ENCODE data around the gene AGFG1.

The AGFG1 gene

DNA sequence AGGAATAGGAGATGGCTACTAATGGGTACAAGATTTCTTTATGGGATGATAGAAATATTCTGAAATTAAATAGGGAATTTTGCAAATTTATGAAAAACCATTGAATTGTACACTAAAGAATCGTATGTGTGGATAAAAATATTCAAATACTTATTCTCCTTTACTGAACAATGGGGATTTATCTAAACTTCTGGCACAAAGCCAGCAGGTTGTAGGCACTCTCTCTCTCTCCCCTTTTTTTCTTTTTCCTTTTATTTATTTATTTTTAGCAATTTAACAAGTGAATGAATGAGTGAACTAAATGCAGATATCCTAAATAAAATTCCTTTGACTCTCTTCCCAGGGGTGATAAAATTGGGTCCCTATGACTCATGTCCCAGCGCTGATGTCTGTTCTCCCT, 104.9 kb downstream of the AGFG1 start:
- H3K27ac ChIP-seq, result peak overlapping the region; percentile 61

GRCh38 chr2:227577555-227577954, 105.6 kb downstream of the AGFG1 start:
- H3K27ac ChIP-seq, result peak overlapping the region; percentile 61
- no peak for TF ChIP-seq CTCF (conservative IDR thresholded peaks at IDR 0.05)

More for the DNA sequence above, 104.9 kb downstream of the AGFG1 start:
- no peak for TF ChIP-seq CTCF (conservative IDR thresholded peaks at IDR 0.05)

- peak overlapping the region; percentile 61 for H3K27ac ChIP-seq
- TF ChIP-seq CTCF (conservative IDR thresholded peaks at IDR 0.05), result no peak
Measured at GRCh38 chr2:227578642-227579041, 106.7 kb downstream of the AGFG1 start.

DNA sequence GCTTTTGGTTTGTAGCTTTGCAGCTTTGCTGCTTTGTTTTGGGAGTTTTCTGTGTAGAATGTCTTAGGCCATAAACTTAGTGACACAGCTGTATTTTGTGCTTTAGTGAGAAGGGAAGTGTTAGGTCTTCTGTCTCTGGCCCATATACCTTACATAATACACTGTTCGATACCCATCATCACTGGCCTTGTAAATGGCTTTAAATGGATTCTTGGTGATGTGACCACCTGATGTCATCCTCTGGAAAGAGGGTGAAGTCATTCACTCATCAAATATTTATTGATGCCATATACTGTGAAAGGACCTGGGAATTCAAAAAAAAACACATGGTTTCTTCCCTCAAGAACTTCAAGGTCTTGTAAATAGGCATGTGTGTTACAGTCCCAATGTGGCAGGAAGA, 107.8 kb downstream of the AGFG1 start:
- no peak for TF ChIP-seq CTCF (conservative IDR thresholded peaks at IDR 0.05)
- H3K27ac ChIP-seq, result no peak overlapping the region

DNA sequence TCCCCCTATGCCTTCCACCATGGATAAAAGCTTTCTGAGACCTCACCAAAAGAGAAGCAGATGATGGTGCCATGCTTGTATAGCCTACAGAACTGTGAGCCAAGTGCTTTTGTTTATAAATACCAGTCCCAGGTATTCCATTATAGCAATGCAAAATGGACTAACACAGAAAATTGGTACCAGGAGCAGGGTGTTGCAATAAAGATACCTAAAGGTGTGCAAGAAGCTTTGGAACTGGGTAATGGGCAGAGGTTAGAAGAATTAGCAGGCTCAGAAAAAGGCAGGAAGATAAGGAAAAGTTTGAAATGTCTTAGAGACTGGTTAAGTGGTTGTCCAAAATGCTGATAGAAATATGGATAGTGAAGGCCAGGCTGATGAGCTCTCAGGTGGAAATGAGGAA, 110.4 kb downstream of the AGFG1 start:
- H3K27ac ChIP-seq, result no peak overlapping the region
- TF ChIP-seq CTCF (conservative IDR thresholded peaks at IDR 0.05), result no peak

DNA sequence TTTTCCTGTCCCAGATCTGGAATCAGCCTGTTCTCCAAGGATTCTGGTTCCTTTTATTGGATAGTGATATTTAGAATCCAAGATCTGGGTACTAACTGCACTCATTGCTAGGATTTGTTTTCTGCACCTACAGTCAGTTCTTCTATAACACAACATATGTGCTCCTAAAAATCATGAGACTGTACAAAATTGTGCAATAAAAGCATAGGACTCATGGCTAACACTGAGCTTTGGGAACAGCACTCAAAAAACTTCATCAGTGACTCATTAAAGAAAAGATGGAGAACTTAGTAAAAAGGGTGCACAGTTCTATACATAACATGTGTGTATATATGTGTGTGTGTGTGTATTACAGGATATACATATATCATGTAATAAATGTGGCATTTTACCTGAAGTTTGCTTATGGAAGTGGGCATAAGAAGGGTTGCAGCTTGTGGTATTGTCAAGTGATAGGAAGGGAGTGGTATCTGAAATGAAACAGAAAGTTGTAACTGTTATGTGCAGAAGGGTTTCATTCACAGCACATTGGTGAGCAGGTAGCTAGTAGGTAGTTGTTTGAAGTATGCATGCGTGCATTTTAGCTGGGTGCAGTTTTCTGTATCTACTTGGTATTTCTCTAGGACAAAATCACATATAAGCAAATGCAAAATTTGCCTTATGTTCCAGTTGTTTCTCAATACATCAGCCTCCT, 120.9 kb downstream of the AGFG1 start:
- no peak for TF ChIP-seq CTCF (conservative IDR thresholded peaks at IDR 0.05)
- no peak overlapping the region for H3K27ac ChIP-seq

DNA sequence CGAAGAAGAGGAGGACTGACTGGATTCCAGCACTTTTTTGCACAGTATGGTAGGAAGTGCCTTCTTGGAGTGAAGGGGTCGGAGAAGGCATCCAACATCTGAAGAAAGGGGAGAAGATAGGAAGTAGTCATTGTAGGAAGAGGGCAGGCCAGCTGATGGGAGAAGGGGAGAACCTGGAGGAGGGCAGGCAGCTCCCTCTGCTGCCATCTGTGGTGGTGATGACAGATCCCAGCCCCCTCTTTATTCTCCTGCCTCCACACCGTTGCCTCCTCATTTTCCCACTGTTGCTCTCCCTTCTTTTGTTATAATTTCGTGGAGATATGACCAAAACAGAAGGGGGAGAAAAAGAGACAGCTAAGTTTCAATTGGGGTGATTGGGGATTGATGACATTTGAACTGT, 123.8 kb downstream of the AGFG1 start:
- TF ChIP-seq CTCF (conservative IDR thresholded peaks at IDR 0.05), result no peak
- no peak overlapping the region for H3K27ac ChIP-seq

All from VCaP (cell line).